NB4 (cell line): ENCODE data around the gene SLC6A11.
A peak's percentile ranks its signal among the peaks of the same experiment; 100 is the strongest.

Experiments
- CTCF ChIP-seq: IDR thresholded peaks from one replicate; pipeline ENCODE4 v1.5.1; 2012; ENCODE audit warnings: low read depth, low read length
- MYC ChIP-seq: IDR thresholded peaks from 2 replicates; pipeline ENCODE4 v1.6.1; 2011; ENCODE audit warnings: low read depth, low read length
- POLR2A ChIP-seq: IDR thresholded peaks from 2 replicates; pipeline ENCODE4 v1.6.1; 2011; ENCODE audit warnings: mild to moderate bottlenecking; ENCODE audit not compliant: insufficient read length; ENCODE audit errors: extremely low read depth
- TF ChIP-seq, protein P1 (sequence below): IDR thresholded peaks from 2 replicates; pipeline ENCODE4 v1.6.1; 2011; ENCODE audit warnings: low read depth, low read length

DNA sequence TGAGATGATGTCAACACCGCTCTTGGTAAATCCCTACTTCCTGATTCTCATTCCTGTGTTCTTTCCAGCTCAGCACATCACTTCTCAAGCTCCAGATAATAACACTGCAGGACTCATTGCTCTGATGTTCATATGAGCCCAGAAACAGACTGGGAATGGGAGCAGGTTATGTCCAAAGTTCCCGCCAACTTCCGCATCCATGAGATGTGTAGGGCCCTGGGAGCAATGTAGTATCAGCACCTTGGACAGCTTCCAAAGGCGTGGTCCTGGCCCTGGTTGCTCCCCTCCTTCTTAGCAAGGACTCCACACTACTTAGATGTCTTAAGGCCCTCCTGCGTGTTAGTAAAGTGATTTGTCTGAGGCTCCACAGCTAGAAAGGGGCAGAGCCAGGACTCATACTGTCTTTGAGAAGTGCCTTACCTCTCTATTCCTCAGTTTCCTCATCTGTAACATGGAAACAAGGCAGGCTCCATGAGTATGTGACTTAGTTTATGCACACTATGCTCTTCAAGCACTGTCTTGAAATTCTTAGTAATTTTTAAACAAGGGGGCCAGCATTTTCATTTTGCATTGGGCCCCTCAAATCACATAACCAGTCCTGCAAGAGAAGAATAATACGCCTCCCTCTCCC, 148.6 kb downstream of the SLC6A11 start:
- no peak for TF ChIP-seq CTCF
- no peak for TF ChIP-seq POLR2A
- TF ChIP-seq, protein P1, sequence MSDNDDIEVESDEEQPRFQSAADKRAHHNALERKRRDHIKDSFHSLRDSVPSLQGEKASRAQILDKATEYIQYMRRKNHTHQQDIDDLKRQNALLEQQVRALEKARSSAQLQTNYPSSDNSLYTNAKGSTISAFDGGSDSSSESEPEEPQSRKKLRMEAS: peak; percentile 75
- TF ChIP-seq MYC: peak; percentile 54
